Calu3 (cell line): ENCODE data around the gene B3GAT3. TPM values are rescaled to one million over a fixed set of nuclear protein-coding genes. Genes with fewer than 3 reads are reported as not detected.
A peak's percentile ranks its signal among the peaks of the same experiment; 100 is the strongest.

Source experiments
- BruUV-seq: library from RNA; stranded (reverse); fragments of 400-500 nt; replicated peaks from 2 replicates; lab custom pipeline; 2021; lab: Mats Ljungman, UMichigan
- CTCF ChIA-PET: fragments of 300-600 bp; sonication (Branson Sonifier 250); formaldehyde crosslinking; loops from one replicate; lab custom pipeline; 2022; ENCODE audit warnings: antibody characterized with exemption; lab: Charles Lee
- DNase-seq: peaks from one replicate; pipeline ENCODE4 v3.0.0; 2022
- H3K27ac Mint-ChIP-seq: one replicate; pipeline ENCODE4 v1.8.0; 2022; ENCODE audit warnings: mixed read lengths; ENCODE audit not compliant: unreplicated experiment
- H3K27me3 Mint-ChIP-seq: one replicate; pipeline ENCODE4 v1.8.0; 2022; ENCODE audit warnings: mixed read lengths; ENCODE audit not compliant: unreplicated experiment
- H3K36me3 Mint-ChIP-seq: one replicate; pipeline ENCODE4 v1.8.0; 2022; ENCODE audit warnings: mild to moderate bottlenecking, moderate library complexity, mixed read lengths; ENCODE audit not compliant: insufficient read depth, unreplicated experiment
- H3K4me1 Mint-ChIP-seq: one replicate; pipeline ENCODE4 v1.8.0; 2022; ENCODE audit warnings: mild to moderate bottlenecking, low read depth, mixed read lengths; ENCODE audit not compliant: unreplicated experiment
- H3K4me3 Mint-ChIP-seq: one replicate; pipeline ENCODE4 v1.8.0; 2022; ENCODE audit warnings: mild to moderate bottlenecking, low read depth, moderate library complexity, mixed read lengths; ENCODE audit not compliant: unreplicated experiment
- H3K9me3 Mint-ChIP-seq: one replicate; pipeline ENCODE4 v1.8.0; 2022; ENCODE audit warnings: low read depth, mixed read lengths; ENCODE audit not compliant: unreplicated experiment
- intact Hi-C: fragments of 100-400 bp; cut with micrococcal nuclease; formaldehyde crosslinking; loops from one replicate; pipeline ENCODE4 v1.10.0; 2022; ENCODE audit not compliant: unreplicated experiment
- total RNA-seq: library from RNA; stranded (reverse); gene quantifications from 2 replicates; pipeline ENCODE4 v1.2.3, GENCODE V29; 2022
- TF ChIP-seq, protein P1 (sequence below): fragments of 200-600 bp; IDR thresholded peaks from one replicate; pipeline ENCODE4 v1.8.0; 2022; ENCODE audit warnings: antibody characterized with exemption; ENCODE audit not compliant: unreplicated experiment

Gene B3GAT3
- total RNA-seq, 1 experiment from 2014 or later, result 31.5 TPM

DNA sequence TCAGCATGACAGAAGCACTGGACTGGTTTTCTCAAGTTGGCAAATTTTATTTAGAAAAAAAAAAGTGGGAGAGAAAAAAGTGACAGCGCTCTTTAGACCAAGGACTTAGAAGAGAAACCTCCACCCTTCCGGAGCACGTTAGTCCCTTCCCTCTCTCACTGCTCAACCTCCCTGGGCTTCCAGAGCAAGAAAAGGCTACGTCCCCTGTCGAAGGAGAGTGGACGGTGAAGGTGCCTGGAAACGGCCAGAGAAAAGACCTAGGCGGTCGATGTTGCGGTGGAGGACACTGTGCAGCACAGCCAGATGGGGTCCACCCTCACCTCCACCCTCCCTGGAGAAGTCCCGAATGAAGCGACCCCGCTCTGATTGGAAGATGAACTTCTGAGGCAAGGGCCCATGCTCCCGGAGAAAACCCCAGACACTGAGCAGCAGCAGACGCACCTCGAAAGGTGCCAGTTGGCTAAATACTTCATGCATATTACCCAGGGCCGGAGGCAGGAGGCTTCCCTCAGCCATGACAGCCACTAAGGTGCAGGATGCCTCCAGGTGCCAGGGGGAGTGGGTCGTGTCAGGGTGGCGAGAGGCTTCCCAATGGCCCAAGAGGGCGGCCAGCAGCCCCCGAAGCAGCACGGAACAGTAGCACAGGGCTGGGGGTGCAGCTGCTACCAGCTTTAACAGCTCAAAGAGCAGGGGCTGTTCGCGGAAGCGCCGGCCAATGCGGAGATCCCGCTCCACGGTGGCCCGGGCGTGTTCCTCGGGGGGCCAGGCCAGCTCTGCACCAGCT, 25.2 kb upstream of the B3GAT3 start:
- no peak for DNase-seq
- peak overlapping the region; percentile 91 for H3K27ac Mint-ChIP-seq
- peaks cover 46% of the 10 kb centered on the region for H3K36me3 Mint-ChIP-seq
- TF ChIP-seq, protein P1, sequence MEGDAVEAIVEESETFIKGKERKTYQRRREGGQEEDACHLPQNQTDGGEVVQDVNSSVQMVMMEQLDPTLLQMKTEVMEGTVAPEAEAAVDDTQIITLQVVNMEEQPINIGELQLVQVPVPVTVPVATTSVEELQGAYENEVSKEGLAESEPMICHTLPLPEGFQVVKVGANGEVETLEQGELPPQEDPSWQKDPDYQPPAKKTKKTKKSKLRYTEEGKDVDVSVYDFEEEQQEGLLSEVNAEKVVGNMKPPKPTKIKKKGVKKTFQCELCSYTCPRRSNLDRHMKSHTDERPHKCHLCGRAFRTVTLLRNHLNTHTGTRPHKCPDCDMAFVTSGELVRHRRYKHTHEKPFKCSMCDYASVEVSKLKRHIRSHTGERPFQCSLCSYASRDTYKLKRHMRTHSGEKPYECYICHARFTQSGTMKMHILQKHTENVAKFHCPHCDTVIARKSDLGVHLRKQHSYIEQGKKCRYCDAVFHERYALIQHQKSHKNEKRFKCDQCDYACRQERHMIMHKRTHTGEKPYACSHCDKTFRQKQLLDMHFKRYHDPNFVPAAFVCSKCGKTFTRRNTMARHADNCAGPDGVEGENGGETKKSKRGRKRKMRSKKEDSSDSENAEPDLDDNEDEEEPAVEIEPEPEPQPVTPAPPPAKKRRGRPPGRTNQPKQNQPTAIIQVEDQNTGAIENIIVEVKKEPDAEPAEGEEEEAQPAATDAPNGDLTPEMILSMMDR, result no peak
- H3K9me3 Mint-ChIP-seq, result no peaks in the 10 kb centered on the region
- CTCF ChIA-PET, result interaction anchor here (0.6 kb wide), 2 partner anchors 25 to 392 kb away, joined by 3 to 6 read pairs; no protein-coding TSS in a partner anchor
- H3K4me1 Mint-ChIP-seq, result no peaks in the 10 kb centered on the region
- H3K27me3 Mint-ChIP-seq, result no peaks in the 10 kb centered on the region
- intact Hi-C loops, result loop anchor here (1.0 kb wide), 1 partner anchor 11 kb away; no protein-coding TSS in a partner anchor
- H3K4me3 Mint-ChIP-seq, result peak overlapping the region; percentile 93
- BruUV-seq, result no TSS peak

- intact Hi-C loops, result loop anchor here (1.0 kb wide), 1 partner anchor 10 kb away; no protein-coding TSS in a partner anchor
- Mint-ChIP-seq H3K36me3 (peaks cover 51% of the 10 kb centered on the region), H3K27ac (peak within 1 kb of the TSS; percentile 91), H3K9me3 (no peaks in the 10 kb centered on the region), H3K27me3 (no peaks in the 10 kb centered on the region), H3K4me1 (no peaks in the 10 kb centered on the region), H3K4me3 (peak within 1 kb of the TSS; percentile 93)
- CTCF ChIA-PET, result interaction anchor here (0.6 to 1.1 kb wide), 6 partner anchors 24 to 392 kb away, joined by 3 to 6 read pairs (median 4); partner anchors contain the start of genes B3GAT3 and TUT1
- peak; percentile 98 for DNase-seq
- TSS peak; percentile 31 for BruUV-seq
- TF ChIP-seq, protein P1, result no peak
Observed at GRCh38 chr11:62645946-62646824, 24.4 kb upstream of the B3GAT3 start, which contains the start of gene GANAB. GANAB (minus strand) TSS chr11:62646613; CDS start chr11:62646599, 14 bp downstream.

DNA sequence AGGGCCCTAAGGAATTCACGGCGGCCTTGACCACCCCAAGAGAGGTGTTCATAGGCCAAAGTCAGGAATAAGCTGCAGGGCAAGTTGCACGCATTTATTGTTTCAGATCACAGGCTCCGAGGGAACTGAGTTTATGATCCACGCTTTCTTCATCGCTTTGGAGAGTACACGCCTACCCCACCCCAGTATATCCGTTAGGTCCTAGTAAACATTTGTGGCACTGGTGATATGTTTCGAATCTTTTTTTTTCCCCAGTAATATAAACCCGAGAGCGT, 23.8 kb upstream of the B3GAT3 start:
- TF ChIP-seq, protein P1, result no peak
- Mint-ChIP-seq H3K4me1 (no peaks in the 10 kb centered on the region), H3K36me3 (peaks cover 55% of the 10 kb centered on the region), H3K9me3 (no peaks in the 10 kb centered on the region), H3K4me3 (peak overlapping the region; percentile 93), H3K27me3 (no peaks in the 10 kb centered on the region), H3K27ac (peak overlapping the region; percentile 91)
- CTCF ChIA-PET, result interaction anchor here (0.9 to 1.1 kb wide), 3 partner anchors 24 to 54 kb away, joined by 3 to 4 read pairs (median 3); partner anchors contain the start of genes B3GAT3 and TUT1
- intact Hi-C loops, result no loop called here
- no peak for DNase-seq
- BruUV-seq, result no TSS peak

DNA sequence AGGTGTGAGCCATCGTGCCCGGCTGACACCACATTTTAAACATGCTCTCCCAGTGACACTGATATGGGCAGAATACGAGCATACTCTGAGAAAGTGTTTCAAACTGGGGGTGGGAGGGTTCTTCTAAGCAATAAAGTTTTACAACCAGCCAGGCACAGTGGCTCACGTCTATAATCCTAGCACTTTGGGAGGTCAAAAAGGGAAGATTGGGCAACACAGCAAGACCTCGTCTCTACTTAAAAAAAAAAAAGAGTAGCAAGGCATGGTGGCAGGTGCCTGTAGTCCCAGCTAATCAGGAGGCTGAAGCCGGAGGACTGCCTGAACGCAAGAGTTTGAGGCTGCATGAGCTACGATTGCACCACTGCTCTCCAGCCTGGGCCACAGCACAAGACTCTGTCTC, 22.4 kb upstream of the B3GAT3 start:
- no peak overlapping the region for H3K27ac Mint-ChIP-seq
- CTCF ChIA-PET, result no interaction called here
- intact Hi-C loops, result no loop called here
- DNase-seq, result no peak
- H3K36me3 Mint-ChIP-seq, result peaks cover 68% of the 10 kb centered on the region
- H3K9me3 Mint-ChIP-seq, result no peaks in the 10 kb centered on the region
- H3K4me3 Mint-ChIP-seq, result peak overlapping the region; percentile 93
- no peaks in the 10 kb centered on the region for H3K27me3 Mint-ChIP-seq
- BruUV-seq, result no TSS peak
- no peaks in the 10 kb centered on the region for H3K4me1 Mint-ChIP-seq
- TF ChIP-seq, protein P1, result no peak
